ENCODE measurements around the gene PCSK9. TPM values are rescaled to one million over a fixed set of nuclear protein-coding genes. Genes with fewer than 3 reads are reported as not detected.

The PCSK9 gene
- polyA plus RNA-seq, 1 donor (not counting 4 experiments of a cell fraction or from before 2014, with no cell fraction given) = 61.7 TPM

GRCh38 chr1:55059302-55060132, 20.2 kb downstream of the PCSK9 start:
- Histone ChIP-seq H3K9ac (ENCODE audit: control insufficient read depth, extremely low read depth, insufficient read depth, low read length) (no peak overlapping the region), H3K79me2 (ENCODE audit: control insufficient read depth, insufficient read depth, low read length) (peaks cover 22% of the 10 kb centered on the region), H3K4me3 (ENCODE audit: control insufficient read depth in 2 of 3, extremely low read depth in 1 of 3, insufficient read depth in 2 of 3, low read depth in 1 of 3, low read length in 3 of 3) (peak overlapping the region in 1 of 3 experiments; percentile 12), H3K36me3 (ENCODE audit: control insufficient read depth in 2 of 2, extremely low read depth in 1 of 2, insufficient read depth in 2 of 2, low read length in 2 of 2) (peaks cover 61 to 69% of the 10 kb centered on the region in 2 experiments), H3K9me3 (ENCODE audit: control insufficient read depth, low read depth, low read length) (no peaks in the 10 kb centered on the region), H2AFZ (ENCODE audit: control insufficient read depth, low read length) (no peak overlapping the region), H3K4me1 (ENCODE audit: control insufficient read depth, extremely low read depth, insufficient read depth, low read length) (peaks cover 18% of the 10 kb centered on the region), H3K27ac (ENCODE audit: control insufficient read depth, insufficient read depth, low read length) (no peak overlapping the region), H4K20me1 (ENCODE audit: control insufficient read depth, extremely low read depth, insufficient read depth, low read length) (peaks cover 5% of the 10 kb centered on the region), H3K4me2 (ENCODE audit: control insufficient read depth, extremely low read depth, insufficient read depth, low read depth, low read length) (peak overlapping the region; percentile 46), H3K27me3 (ENCODE audit: control insufficient read depth, extremely low read depth, insufficient read depth, low read length) (no peaks in the 10 kb centered on the region), H3K9me1 (ENCODE audit: control insufficient read depth, extremely low read depth, insufficient read depth, low read length) (no peaks in the 10 kb centered on the region)
- DNase-seq (ENCODE audit: low read depth, low spot score) = no peak
- FAIRE-seq = no peak
- TF ChIP-seq CTCF (optimal IDR thresholded peaks at IDR 0.05 in 1 of 3, IDR thresholded peaks at IDR 0.05 in 1 of 3, conservative IDR thresholded peaks at IDR 0.05 in 1 of 3; ENCODE audit: extremely low read depth in 1 of 3, insufficient read depth in 2 of 3, low read length in 3 of 3) (no peak), EZH2 (IDR thresholded peaks at IDR 0.05; ENCODE audit: low read length) (no peak)
- dilution Hi-C loops (cut with MboI; ENCODE audit: extremely low pct_ligation_motif_present, low sequenced_read_pairs) = no loop called here

- TF ChIP-seq EZH2 (IDR thresholded peaks at IDR 0.05; ENCODE audit: low read length) = no peak
- TF ChIP-seq CTCF (optimal IDR thresholded peaks at IDR 0.05 in 1 of 3, IDR thresholded peaks at IDR 0.05 in 1 of 3, conservative IDR thresholded peaks at IDR 0.05 in 1 of 3; ENCODE audit: extremely low read depth in 1 of 3, insufficient read depth in 2 of 3, low read length in 3 of 3) = no peak
- Histone ChIP-seq H2AFZ (ENCODE audit: control insufficient read depth, low read length) (no peak overlapping the region), H3K9me3 (ENCODE audit: control insufficient read depth, low read depth, low read length) (no peaks in the 10 kb centered on the region), H3K4me1 (ENCODE audit: control insufficient read depth, extremely low read depth, insufficient read depth, low read length) (peaks cover 18% of the 10 kb centered on the region), H3K9ac (ENCODE audit: control insufficient read depth, extremely low read depth, insufficient read depth, low read length) (no peak overlapping the region), H3K36me3 (ENCODE audit: control insufficient read depth in 2 of 2, extremely low read depth in 1 of 2, insufficient read depth in 2 of 2, low read length in 2 of 2) (peaks cover 56 to 73% of the 10 kb centered on the region in 2 experiments), H3K79me2 (ENCODE audit: control insufficient read depth, insufficient read depth, low read length) (peaks cover 18% of the 10 kb centered on the region), H3K27ac (ENCODE audit: control insufficient read depth, insufficient read depth, low read length) (peak overlapping the region; percentile 29), H3K27me3 (ENCODE audit: control insufficient read depth, extremely low read depth, insufficient read depth, low read length) (no peaks in the 10 kb centered on the region), H3K9me1 (ENCODE audit: control insufficient read depth, extremely low read depth, insufficient read depth, low read length) (no peaks in the 10 kb centered on the region), H4K20me1 (ENCODE audit: control insufficient read depth, extremely low read depth, insufficient read depth, low read length) (peaks cover 5% of the 10 kb centered on the region), H3K4me2 (ENCODE audit: control insufficient read depth, extremely low read depth, insufficient read depth, low read depth, low read length) (peak overlapping the region; percentile 46), H3K4me3 (ENCODE audit: control insufficient read depth in 2 of 3, extremely low read depth in 1 of 3, insufficient read depth in 2 of 3, low read depth in 1 of 3, low read length in 3 of 3) (no peak overlapping the region)
- dilution Hi-C loops (cut with MboI; ENCODE audit: extremely low pct_ligation_motif_present, low sequenced_read_pairs) = no loop called here
- DNase-seq (ENCODE audit: low read depth, low spot score) (no peak), FAIRE-seq (peak; percentile 53)
Measured at GRCh38 chr1:55060133-55060999, 21.0 kb downstream of the PCSK9 start.

Measured in keratinocyte (primary cell).